HG03354 (cell line): ENCODE results near the gene PEAK3.

Experiments
- ATAC-seq: cut with Tn5 transposase; IDR thresholded peaks from one replicate; pipeline ENCODE4 v1.9.1; 2021; ENCODE audit warnings: mild to moderate bottlenecking; ENCODE audit not compliant: unreplicated experiment, poor library complexity, severe bottlenecking

The PEAK3 gene

DNA sequence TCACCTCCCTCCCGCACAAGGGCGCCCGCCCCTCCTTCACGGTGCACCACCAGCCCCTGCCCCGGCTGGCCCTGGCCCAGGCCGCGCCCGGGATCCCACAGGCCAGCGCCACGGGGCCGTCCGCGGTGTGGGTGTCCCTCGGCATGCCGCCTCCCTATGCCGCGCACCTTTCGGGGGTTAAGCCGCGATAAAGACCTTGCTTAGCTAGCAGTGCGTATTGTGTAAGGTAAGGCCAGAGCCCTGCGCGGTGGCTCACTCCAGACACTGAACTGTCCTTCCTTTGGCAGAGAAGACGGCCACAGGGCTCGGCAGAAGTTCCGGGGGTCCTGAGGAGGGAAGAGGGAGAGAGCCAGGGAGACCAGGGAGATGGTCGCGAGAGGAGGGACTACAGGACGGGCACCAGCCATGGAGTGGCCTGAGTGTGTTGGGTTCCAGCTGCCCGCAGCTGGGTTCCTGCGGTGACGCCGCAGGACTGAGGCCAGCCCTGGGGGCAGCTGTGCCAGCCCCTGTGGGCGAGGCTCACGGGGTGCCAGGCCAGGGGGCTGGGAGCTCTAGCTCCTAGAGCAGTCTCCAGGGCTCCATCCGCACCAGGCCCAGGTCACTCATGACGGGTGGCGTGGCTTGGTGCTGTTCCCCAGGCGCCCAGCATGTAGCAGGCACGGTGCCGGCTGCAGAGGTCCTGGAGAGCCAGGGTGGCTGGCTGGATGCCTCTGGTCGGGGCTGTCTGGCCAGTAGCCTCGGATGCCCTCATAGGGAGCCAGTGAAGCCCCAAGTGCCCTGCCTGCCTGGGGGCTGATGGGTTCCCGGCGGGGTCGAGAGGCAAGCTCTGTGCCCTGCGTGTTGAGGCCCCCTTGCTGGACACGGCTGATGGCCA lies 53.6 kb downstream of the PEAK3 start:
- no peak for ATAC-seq

DNA sequence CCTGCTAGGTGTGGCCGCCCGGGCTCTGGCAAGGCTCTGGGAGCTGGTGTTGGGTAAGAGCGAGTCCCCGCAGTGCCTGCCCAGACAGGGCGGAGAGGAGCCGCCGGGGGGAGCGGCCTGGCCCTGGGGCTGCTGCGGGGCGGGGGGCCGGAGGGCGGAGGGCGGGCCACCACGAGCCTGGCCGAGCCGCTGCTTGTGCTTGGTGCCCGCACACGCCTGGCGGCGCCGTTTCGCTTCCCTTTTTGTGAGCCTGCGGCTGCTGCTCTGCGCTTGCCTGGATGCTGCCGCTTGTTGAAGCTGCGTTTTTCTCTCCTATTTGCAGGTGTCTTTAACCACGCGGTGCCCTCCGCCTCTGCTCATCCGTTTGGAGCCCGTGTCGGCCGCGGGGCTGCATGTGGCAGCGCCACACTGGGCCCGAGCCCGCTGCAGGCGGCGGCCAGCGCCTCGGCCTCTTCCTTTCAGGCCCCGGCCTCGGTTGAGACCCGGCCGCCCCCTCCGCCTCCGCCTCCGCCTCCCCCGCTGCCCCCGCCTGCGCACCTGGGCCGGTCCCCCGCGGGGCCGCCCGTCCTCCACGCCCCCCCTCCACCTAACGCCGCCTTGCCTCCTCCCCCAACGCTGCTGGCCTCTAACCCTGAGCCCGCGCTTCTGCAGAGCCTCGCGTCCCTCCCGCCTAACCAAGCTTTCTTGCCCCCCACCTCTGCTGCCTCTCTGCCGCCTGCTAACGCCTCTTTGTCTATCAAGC lies 54.4 kb downstream of the PEAK3 start:
- ATAC-seq: no peak

DNA sequence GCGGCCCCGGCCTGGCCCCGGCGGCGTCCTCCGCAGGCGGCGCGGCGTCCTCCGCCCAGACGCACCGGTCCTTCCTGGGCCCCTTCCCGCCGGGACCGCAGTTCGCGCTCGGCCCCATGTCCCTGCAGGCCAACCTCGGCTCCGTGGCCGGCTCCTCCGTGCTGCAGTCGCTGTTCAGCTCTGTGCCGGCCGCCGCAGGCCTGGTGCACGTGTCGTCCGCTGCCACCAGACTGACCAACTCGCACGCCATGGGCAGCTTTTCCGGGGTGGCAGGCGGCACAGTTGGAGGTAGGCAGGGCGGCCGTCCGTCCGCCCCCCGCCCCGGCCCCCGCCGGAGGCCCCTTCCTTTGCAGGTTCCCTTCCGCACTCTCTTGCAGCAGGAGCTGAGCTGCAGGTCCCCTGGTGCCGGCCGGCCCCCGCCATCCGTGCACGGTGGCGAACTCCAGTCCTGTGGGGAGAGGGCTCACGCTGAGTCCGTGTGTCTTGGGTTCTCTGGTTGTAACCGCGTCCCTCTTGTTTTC lies 55.1 kb downstream of the PEAK3 start:
- no peak for ATAC-seq

DNA sequence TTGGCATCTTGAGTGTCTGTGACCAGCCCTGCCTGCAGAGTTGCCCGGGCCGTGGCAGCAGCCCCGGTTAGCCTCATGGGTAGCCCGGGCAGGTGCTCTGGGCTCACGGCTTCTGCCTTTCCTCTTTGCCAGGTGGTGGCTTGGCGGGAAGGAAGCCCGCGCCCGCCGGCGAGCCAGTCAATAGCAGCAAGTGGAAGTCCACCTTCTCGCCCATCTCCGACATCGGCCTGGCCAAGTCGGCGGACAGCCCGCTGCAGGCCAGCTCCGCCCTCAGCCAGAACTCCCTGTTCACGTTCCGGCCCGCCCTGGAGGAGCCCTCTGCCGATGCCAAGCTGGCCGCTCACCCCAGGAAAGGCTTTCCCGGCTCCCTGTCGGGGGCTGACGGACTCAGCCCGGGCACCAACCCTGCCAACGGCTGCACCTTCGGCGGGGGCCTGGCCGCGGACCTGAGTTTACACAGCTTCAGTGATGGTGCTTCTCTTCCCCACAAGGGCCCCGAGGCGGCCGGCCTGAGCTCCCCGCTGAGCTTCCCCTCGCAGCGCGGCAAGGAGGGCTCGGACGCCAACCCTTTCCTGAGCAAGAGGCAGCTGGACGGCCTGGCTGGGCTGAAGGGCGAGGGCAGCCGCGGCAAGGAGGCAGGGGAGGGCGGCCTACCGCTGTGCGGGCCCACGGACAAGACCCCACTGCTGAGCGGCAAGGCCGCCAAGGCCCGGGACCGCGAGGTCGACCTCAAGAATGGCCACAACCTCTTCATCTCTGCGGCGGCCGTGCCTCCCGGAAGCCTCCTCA lies 55.7 kb downstream of the PEAK3 start:
- no peak for ATAC-seq

DNA sequence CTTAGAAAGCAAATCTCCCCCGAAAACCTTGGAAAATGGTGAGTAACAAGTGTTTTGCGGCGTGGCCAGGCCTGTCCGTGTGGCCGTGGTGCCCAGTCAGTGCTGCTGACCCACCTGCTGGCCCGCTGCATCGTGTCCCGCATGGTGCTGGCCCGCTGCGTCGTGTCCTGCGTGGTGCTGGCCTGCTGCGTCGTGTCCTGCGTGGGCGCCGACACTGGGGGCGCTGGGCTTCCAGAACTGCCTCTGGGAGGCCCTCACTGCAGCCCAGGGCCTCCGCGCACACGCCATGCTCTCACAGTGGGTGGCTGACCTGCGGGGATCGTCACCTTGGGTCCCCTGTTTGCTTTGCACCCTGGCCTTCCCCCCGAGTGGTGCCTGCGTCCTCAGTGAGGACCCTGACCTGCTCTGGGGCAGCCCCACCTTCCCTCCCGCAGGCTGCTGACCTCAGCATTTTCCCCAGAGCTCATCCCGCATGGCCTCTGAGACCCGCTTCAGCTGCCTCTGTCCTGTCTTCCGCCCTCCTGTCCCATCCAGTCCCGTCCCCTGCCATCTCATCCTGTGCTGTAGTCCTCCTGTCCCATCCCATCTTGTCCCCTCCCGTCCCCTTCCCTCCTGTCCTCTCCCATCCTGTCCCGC lies 56.4 kb downstream of the PEAK3 start:
- no peak for ATAC-seq

DNA sequence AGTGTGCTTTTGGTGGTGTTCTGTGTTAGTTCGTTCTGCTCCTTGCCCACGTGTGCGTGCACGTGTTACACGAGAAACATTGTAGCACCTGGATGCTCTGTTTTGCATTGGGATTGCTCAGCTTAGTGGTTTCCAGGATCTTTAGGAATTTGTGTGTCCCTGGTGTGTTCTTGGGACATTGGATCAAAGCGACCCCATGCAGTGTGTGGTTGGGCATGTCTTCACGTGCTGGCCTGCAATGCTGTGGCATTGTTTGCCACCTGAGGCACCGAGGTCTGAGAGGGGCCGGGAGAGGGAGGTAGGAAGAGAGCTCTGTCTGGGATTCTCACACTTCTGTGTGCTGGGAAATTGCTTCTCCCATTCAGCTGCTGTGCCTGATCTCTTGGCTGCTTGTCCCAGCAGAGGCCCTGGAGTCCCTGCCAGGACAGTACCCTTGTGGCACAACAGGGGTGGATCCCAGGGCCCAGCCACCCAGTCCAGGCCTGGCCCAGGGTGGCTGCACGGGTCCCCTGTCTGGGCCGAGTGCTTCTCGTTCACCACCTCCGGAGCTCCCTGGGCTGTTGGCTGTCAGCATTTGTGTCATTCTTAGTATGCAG lies 57.1 kb downstream of the PEAK3 start:
- no peak for ATAC-seq
